Measurements from ENCODE around the gene PKHD1. TPM values are rescaled to one million over a fixed set of nuclear protein-coding genes. Genes with fewer than 3 reads are reported as not detected.

PKHD1 gene
- total and polyA plus RNA-seq, 2 of the 8 experiments (the other 6 are each of a cell fraction or from before 2014, with no cell fraction given) = 0.06 to 0.09 TPM

DNA sequence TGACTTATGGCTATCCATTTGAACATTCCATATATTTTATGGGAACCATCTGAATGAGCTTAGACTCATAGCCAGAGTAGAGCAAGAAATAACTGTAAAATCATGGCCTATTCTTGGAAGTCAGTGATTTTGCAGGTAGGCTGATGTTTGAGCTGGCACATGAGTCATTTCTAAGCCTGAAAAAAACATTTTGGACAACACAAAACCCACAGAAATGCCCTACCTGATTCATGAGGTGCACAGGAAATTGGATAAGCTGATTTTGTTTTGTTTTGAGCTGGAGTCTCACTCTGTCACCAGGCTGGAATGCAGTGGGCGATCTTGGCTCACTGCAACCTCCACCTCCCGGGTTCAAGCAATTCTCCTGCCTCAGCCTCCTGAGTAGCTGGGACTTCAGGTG lies 443.0 kb downstream of the PKHD1 start:
- Histone ChIP-seq H2BK5ac (ENCODE audit: low read depth, low read length) (no peak overlapping the region), H2AFZ (ENCODE audit: low read length) (no peak overlapping the region), H3K27me3 (replicated peaks in 1 of 4; ENCODE audit: control insufficient read depth in 3 of 4, extremely low read depth in 1 of 4, insufficient read depth in 3 of 4, low read length in 3 of 4) (no peaks in the 10 kb centered on the region), H3K4me2 (ENCODE audit: insufficient read depth in 1 of 2, low read depth in 2 of 2, low read length in 2 of 2) (no peak overlapping the region), H3K36me3 (ENCODE audit: control insufficient read depth in 2 of 4, insufficient read depth in 4 of 4, low read length in 3 of 4) (no peaks in the 10 kb centered on the region), H3K9ac (replicated peaks in 1 of 4; ENCODE audit: extremely low read depth in 1 of 4, low read depth in 3 of 4, low read length in 3 of 4) (no peak overlapping the region), H4K20me1 (replicated peaks in 1 of 2; ENCODE audit: control insufficient read depth in 1 of 2, insufficient read depth in 2 of 2, low read length in 2 of 2) (no peaks in the 10 kb centered on the region), H3K14ac (ENCODE audit: insufficient read length) (no peak overlapping the region), H4K8ac (ENCODE audit: extremely low read depth, insufficient read depth, low read length) (no peak overlapping the region), H4K91ac (replicated peaks; ENCODE audit: insufficient read length, low read length) (no peak overlapping the region), H3K4me1 (replicated peaks in 1 of 4; ENCODE audit: control insufficient read depth in 3 of 4, insufficient read depth in 4 of 4, low read length in 3 of 4) (no peaks in the 10 kb centered on the region), H3K79me1 (ENCODE audit: low read depth, low read length) (no peaks in the 10 kb centered on the region), H2AK5ac (ENCODE audit: low read depth, low read length) (no peak overlapping the region), H3K4me3 (ENCODE audit: extremely low read depth in 1 of 4, insufficient read depth in 2 of 4, low read depth in 3 of 4, low read length in 4 of 4) (no peak overlapping the region), H3K23ac (ENCODE audit: insufficient read length) (no peak overlapping the region), H4K5ac (ENCODE audit: insufficient read length, low read depth, low read length) (no peak overlapping the region), H3K56ac (replicated peaks; ENCODE audit: insufficient read length, low read depth, low read length) (no peak overlapping the region), H3K9me3 (ENCODE audit: insufficient read depth in 2 of 2, low read depth in 1 of 2, low read length in 1 of 2) (no peaks in the 10 kb centered on the region), H3K79me2 (ENCODE audit: control insufficient read depth in 1 of 2, insufficient read depth in 2 of 2, low read length in 2 of 2) (no peaks in the 10 kb centered on the region), H3K18ac (ENCODE audit: extremely low read depth, low read length) (no peak overlapping the region), H3K23me2 (ENCODE audit: low read depth, low read length) (peaks cover 4% of the 10 kb centered on the region; the same call in 1 of the 2 replicates), H3K27ac (ENCODE audit: low read depth, low read length) (no peak overlapping the region), H2BK120ac (replicated peaks; ENCODE audit: low read depth, low read length) (no peak overlapping the region), H2BK20ac (ENCODE audit: low read length) (no peak overlapping the region), H2BK15ac (ENCODE audit: low read length) (no peak overlapping the region), H3K4ac (replicated peaks; ENCODE audit: insufficient read length, low read depth, low read length) (no peak overlapping the region), H2BK12ac (ENCODE audit: low read depth, low read length) (no peak overlapping the region)
- FAIRE-seq = no peak
- POLR2A ChIA-PET (ENCODE audit: partially characterized antibody) = no interaction called here
- WGBS, 2 experiments (ENCODE audit: extremely low coverage in 1 of 2, insufficient coverage in 1 of 2, insufficient read length in 1 of 2, insufficient replicate concordance in 2 of 2, low coverage in 1 of 2, low lambda C conversion rate in 2 of 2, missing lambda C conversion rate in 1 of 2) = 92% methylated on average over 2 of the region's 2 CpGs; no CpG with 5 or more reads in 1 of the 2 experiments
- DNase-seq (ENCODE audit: low read depth in 1 of 2, low spot score in 2 of 2) = no peak
- CTCF ChIA-PET (ENCODE audit: partially characterized antibody) = interaction anchor here (0.9 to 1.5 kb wide), 2 partner anchors 25 to 109 kb away, joined by 3 read pairs; no protein-coding TSS in a partner anchor
- TF ChIP-seq KDM1A (IDR thresholded peaks at IDR 0.05; ENCODE audit: borderline replicate concordance, low read length) = no peak
- no peak for TF ChIP-seq SP1 (IDR thresholded peaks at IDR 0.05; ENCODE audit: low read depth, low read length)
- TF ChIP-seq SAP30 (IDR thresholded peaks at IDR 0.05; ENCODE audit: insufficient read depth, insufficient replicate concordance, low read length) = no peak
- no peak for TF ChIP-seq BCL11A (IDR thresholded peaks at IDR 0.05; ENCODE audit: low read depth in 2 of 2, low read length in 2 of 2)
- TF ChIP-seq KDM5A (IDR thresholded peaks at IDR 0.05; ENCODE audit: low read length) = no peak
- TF ChIP-seq POLR2A (IDR thresholded peaks at IDR 0.05; ENCODE audit: control extremely low read depth in 1 of 2, low read depth in 2 of 2, low read length in 2 of 2) = no peak
- TF ChIP-seq EGR1 (IDR thresholded peaks at IDR 0.05; ENCODE audit: borderline replicate concordance, low read depth, low read length) = no peak
- no peak for TF ChIP-seq TCF12 (IDR thresholded peaks at IDR 0.05; ENCODE audit: low read depth, low read length)
- no peak for TF ChIP-seq POLR2AphosphoS5 (IDR thresholded peaks at IDR 0.05; ENCODE audit: low read depth, low read length)
- TF ChIP-seq, protein P1, sequence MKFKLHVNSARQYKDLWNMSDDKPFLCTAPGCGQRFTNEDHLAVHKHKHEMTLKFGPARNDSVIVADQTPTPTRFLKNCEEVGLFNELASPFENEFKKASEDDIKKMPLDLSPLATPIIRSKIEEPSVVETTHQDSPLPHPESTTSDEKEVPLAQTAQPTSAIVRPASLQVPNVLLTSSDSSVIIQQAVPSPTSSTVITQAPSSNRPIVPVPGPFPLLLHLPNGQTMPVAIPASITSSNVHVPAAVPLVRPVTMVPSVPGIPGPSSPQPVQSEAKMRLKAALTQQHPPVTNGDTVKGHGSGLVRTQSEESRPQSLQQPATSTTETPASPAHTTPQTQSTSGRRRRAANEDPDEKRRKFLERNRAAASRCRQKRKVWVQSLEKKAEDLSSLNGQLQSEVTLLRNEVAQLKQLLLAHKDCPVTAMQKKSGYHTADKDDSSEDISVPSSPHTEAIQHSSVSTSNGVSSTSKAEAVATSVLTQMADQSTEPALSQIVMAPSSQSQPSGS (IDR thresholded peaks at IDR 0.05; ENCODE audit: low read length) = no peak

All from H1 (cell line).